Measurements from ENCODE around the gene RASD2.

DNA sequence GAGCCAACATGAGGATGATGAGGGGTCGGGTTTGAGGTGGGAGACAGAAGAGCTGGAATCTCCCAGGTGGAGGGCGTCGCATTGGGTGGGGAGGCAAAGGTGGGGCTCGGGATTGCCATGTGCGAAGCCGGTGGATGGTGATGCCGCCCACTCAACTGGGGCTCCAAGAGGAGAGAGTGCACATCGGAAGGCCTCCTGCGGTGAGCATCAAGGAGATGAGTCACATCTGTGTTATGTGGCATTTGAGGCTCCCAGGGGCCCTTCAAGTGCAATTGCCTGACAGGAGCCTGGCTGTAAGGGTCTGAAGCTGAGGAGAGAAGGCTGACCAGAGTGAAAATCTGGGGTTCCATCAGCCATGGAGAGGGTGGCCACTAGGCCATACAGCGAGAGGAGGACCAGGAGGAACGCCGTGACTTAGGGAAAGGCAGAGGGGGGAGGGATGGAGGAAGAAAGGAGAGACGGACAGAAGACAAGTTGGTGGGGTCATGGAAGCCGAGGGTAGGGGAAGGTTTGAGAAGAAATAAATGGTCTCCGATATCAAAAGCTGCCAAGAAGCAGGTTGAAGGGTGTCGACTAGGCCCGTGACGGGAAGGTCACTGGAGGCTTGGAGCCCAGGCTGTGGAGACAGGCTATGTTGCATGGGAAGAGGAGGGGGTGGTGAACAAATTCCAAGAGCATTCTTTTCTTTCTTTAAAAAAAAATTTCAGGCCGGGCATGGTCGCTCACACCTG is 21.3 kb downstream of the RASD2 start:
- TF ChIP-seq, protein P1, sequence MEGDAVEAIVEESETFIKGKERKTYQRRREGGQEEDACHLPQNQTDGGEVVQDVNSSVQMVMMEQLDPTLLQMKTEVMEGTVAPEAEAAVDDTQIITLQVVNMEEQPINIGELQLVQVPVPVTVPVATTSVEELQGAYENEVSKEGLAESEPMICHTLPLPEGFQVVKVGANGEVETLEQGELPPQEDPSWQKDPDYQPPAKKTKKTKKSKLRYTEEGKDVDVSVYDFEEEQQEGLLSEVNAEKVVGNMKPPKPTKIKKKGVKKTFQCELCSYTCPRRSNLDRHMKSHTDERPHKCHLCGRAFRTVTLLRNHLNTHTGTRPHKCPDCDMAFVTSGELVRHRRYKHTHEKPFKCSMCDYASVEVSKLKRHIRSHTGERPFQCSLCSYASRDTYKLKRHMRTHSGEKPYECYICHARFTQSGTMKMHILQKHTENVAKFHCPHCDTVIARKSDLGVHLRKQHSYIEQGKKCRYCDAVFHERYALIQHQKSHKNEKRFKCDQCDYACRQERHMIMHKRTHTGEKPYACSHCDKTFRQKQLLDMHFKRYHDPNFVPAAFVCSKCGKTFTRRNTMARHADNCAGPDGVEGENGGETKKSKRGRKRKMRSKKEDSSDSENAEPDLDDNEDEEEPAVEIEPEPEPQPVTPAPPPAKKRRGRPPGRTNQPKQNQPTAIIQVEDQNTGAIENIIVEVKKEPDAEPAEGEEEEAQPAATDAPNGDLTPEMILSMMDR (conservative IDR thresholded peaks at IDR 0.05; ENCODE audit: low read length) = no peak
- TF ChIP-seq EZH2phosphoT487 (IDR thresholded peaks at IDR 0.05; ENCODE audit: borderline replicate concordance, low read depth, low read length) = no peak

All from OCI-LY7 (cell line).